ENCODE results near the gene PPP2R1A. TPM values are rescaled to one million over a fixed set of nuclear protein-coding genes. Genes with fewer than 3 reads are reported as not detected.

The PPP2R1A gene
- 154 and 363 TPM in 2 replicates for total RNA-seq

- peak; percentile 100 for DNase-seq
These were observed at the start of gene PPP2R1A for GRCh38 chr19:52189735-52190486. PPP2R1A (plus strand) TSS chr19:52190052; CDS start chr19:52190097, 45 bp downstream.

GRCh38 chr19:52141203-52141602 lies 48.6 kb upstream of the PPP2R1A start:
- DNase-seq = no peak

- DNase-seq = no peak
These were observed 47.8 kb upstream of the PPP2R1A start for GRCh38 chr19:52142001-52142595.

- DNase-seq = peak; percentile 56
These were observed 41.6 kb upstream of the PPP2R1A start for GRCh38 chr19:52148256-52148655.

GRCh38 chr19:52155596-52156359 lies 34.1 kb upstream of the PPP2R1A start:
- no peak for DNase-seq

- peak; percentile 6 for DNase-seq
These were observed 19.5 kb upstream of the PPP2R1A start for GRCh38 chr19:52170304-52170703.

- DNase-seq = peak; percentile 26
These were observed 19.0 kb upstream of the PPP2R1A start for GRCh38 chr19:52170863-52171320.

GRCh38 chr19:52171321-52172169 lies 18.3 kb upstream of the PPP2R1A start, which contains the start of gene ZNF836:
ZNF836 (minus strand) TSS chr19:52171621; CDS start chr19:52168072, 3,549 bp downstream.
- DNase-seq = peak; percentile 77

- no peak for DNase-seq
These were observed 17.5 kb upstream of the PPP2R1A start for GRCh38 chr19:52172347-52172746.

GRCh38 chr19:52176574-52176973 lies 13.3 kb upstream of the PPP2R1A start:
- DNase-seq = no peak

GRCh38 chr19:52187407-52187806 lies 2.4 kb upstream of the PPP2R1A start:
- no peak for DNase-seq

GRCh38 chr19:52188822-52189734 lies 774 bp upstream of the PPP2R1A start:
- DNase-seq = no peak

- peak; percentile 39 for DNase-seq
These were observed 838 bp downstream of the PPP2R1A start for GRCh38 chr19:52190487-52191293.

GRCh38 chr19:52191389-52191788 lies 1.5 kb downstream of the PPP2R1A start:
- DNase-seq = no peak

- no peak for DNase-seq
These were observed 2.1 kb downstream of the PPP2R1A start for GRCh38 chr19:52191951-52192350.

GRCh38 chr19:52196256-52196967 lies 6.6 kb downstream of the PPP2R1A start:
- no peak for DNase-seq

GRCh38 chr19:52197964-52198363 lies 8.1 kb downstream of the PPP2R1A start:
- DNase-seq = no peak

GRCh38 chr19:52198678-52199077 lies 8.8 kb downstream of the PPP2R1A start:
- peak; percentile 60 for DNase-seq

- DNase-seq = peak; percentile 78
These were observed 10.2 kb downstream of the PPP2R1A start for GRCh38 chr19:52200044-52200443.

Measured in dermis blood vessel endothelial cell (primary cell).